ENCODE data around the gene SPRYD7. TPM values are rescaled to one million over a fixed set of nuclear protein-coding genes. Genes with fewer than 3 reads are reported as not detected.
"Not testable (repeated sequence)": the region's sequence is repeated elsewhere in the genome, so short reads cannot be mapped to it uniquely, and the experiment has no call there.

Gene SPRYD7
- total RNA-seq, 1 donor from 2014 or later: 5.0 TPM

DNA sequence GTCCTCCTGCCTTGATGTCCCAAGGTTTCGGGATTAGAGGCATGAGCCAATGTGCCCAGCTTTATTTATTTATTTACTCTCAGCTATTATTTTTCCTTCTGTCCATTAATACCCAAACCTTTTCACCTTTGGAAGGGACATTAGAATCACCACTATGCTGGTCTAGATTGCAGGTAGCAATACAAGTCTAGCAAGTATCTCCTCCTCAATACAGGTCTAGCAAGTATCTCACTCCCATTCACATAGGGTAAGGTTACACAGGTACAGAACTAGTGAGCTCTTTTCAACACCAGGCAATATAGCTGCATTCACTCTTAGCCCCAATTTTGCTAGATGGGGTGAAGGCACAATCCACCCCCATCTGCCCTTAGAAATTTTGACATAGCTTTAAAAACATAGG lies 17.4 kb upstream of the SPRYD7 start:
- no peaks in the 10 kb centered on the region for H3K27me3 ChIP-seq (ENCODE audit: control insufficient read depth, insufficient read depth, low read length)
- FAIRE-seq: no peak
- no peak overlapping the region for H3K4me3 ChIP-seq (ENCODE audit: low read depth, low read length)
- TF ChIP-seq, protein P1, sequence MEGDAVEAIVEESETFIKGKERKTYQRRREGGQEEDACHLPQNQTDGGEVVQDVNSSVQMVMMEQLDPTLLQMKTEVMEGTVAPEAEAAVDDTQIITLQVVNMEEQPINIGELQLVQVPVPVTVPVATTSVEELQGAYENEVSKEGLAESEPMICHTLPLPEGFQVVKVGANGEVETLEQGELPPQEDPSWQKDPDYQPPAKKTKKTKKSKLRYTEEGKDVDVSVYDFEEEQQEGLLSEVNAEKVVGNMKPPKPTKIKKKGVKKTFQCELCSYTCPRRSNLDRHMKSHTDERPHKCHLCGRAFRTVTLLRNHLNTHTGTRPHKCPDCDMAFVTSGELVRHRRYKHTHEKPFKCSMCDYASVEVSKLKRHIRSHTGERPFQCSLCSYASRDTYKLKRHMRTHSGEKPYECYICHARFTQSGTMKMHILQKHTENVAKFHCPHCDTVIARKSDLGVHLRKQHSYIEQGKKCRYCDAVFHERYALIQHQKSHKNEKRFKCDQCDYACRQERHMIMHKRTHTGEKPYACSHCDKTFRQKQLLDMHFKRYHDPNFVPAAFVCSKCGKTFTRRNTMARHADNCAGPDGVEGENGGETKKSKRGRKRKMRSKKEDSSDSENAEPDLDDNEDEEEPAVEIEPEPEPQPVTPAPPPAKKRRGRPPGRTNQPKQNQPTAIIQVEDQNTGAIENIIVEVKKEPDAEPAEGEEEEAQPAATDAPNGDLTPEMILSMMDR (IDR thresholded peaks at IDR 0.05; ENCODE audit: insufficient read depth, low read length, severe bottlenecking): no peak
- peak; percentile 6 for DNase-seq (ENCODE audit: low read depth)
- no peaks in the 10 kb centered on the region for H3K36me3 ChIP-seq (ENCODE audit: control insufficient read depth, insufficient read depth, low read length)

DNA sequence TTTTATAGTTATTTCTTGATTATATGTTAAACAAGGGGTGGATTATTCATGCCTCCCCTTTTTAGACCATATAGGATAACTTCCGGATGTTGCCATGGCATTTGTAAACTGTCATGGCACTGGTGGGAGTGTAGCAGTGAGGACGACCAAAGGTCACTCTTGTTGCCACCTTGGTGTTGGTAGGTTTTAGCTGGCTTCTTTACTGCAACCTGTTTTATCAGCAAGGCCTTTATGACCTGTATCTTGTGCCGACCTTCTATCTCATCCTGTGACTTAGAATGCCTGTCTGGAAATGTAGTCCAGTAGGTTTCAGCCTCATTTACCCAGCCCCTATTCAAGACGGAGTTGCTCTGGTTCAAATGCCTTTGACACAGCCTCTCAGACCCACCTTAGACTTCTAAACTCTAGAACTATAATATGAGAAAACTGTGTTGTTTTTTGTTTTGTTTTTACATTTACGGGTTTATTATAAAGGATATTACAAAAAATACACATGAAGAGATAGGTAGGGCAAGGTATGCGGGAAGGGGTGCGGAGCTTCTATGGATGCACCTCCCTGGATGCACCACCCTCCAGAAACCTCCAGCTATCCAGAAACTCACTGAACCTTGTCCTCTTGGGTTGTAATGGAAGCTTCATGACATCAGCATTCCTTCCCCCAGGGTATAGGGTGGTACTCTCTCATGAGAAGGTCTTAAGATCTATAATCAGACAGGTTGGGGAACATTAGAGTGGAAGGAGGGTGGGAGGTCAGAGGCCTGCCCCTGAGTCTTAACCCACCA lies 15.8 kb upstream of the SPRYD7 start:
- no peak for FAIRE-seq
- H3K36me3 ChIP-seq (ENCODE audit: control insufficient read depth, insufficient read depth, low read length): no peaks in the 10 kb centered on the region
- TF ChIP-seq, protein P1 (IDR thresholded peaks at IDR 0.05; ENCODE audit: insufficient read depth, low read length, severe bottlenecking): no peak
- H3K27me3 ChIP-seq (ENCODE audit: control insufficient read depth, insufficient read depth, low read length): no peaks in the 10 kb centered on the region
- no peak for DNase-seq (ENCODE audit: low read depth)
- H3K4me3 ChIP-seq (ENCODE audit: low read depth, low read length): no peak overlapping the region

DNA sequence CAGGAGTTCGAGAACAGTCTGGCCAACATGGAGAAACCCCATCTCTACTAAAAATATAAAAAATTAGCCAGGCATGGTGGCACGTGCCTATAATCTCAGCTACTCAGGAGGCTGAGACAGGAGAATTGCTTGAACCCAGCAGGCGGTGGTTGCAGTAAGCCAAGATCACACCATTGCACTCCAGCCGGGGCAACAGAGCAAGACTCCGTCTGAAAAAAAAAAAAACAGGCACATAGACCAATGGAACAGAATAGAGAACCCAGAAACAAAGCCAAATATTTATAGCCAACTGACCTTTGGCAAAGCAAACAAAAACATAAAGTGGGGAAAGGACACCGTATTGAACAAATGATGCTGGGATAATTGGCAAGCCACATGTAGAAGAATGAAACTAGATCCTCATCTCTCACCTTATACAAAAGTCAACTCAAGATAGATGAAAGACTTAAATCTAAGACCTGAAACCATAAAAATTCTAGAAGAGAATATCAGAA lies 12.7 kb upstream of the SPRYD7 start:
- not testable (repeated sequence) for H3K36me3 ChIP-seq (ENCODE audit: control insufficient read depth, insufficient read depth, low read length); FAIRE-seq; DNase-seq (ENCODE audit: low read depth); H3K4me3 ChIP-seq (ENCODE audit: low read depth, low read length); H3K27me3 ChIP-seq (ENCODE audit: control insufficient read depth, insufficient read depth, low read length)

DNA sequence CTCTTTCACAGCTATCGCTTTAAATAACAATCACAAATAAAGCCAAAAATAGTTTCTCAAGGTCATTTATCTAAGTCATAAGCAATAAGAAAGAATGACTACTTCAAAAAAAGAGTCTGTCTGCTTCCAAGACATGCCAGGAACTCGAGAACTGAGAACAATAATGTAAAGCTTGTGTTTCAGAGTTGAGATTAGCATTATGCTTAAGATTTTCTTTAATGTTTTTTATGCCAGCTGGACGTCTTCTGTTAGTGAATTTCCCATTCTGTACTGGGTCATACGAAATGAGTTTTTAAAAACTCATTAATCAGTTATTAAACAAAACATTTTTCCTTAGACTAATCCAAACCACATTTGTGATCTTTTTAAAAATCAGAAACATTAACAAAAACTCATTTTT lies 3.2 kb upstream of the SPRYD7 start:
- no peak overlapping the region for H3K4me3 ChIP-seq (ENCODE audit: low read depth, low read length)
- no peak for DNase-seq (ENCODE audit: low read depth)
- FAIRE-seq: no peak
- no peaks in the 10 kb centered on the region for H3K27me3 ChIP-seq (ENCODE audit: control insufficient read depth, insufficient read depth, low read length)
- TF ChIP-seq, protein P1 (IDR thresholded peaks at IDR 0.05; ENCODE audit: insufficient read depth, low read length, severe bottlenecking): no peak
- no peaks in the 10 kb centered on the region for H3K36me3 ChIP-seq (ENCODE audit: control insufficient read depth, insufficient read depth, low read length)

DNA sequence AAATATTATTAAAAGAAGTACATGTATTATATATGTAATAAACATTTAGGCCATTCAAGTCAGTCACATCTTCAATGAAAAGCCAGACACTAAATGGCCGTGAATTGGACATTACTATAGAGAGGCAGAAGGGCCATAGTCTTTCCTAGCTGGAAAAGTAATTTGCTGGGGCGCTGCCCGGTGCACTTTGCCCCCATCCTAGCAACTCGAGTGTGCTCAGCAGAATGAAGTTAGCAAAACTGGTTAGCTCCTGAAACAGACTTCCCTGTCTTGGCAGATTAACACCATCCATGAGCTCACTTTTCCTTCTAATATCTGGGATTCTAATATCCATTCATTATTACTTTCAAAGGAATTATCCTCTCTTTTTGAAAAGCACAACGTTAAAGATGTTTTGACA lies 2.8 kb upstream of the SPRYD7 start:
- TF ChIP-seq, protein P1 (IDR thresholded peaks at IDR 0.05; ENCODE audit: insufficient read depth, low read length, severe bottlenecking): no peak
- H3K4me3 ChIP-seq (ENCODE audit: low read depth, low read length): no peak overlapping the region
- FAIRE-seq: no peak

DNA sequence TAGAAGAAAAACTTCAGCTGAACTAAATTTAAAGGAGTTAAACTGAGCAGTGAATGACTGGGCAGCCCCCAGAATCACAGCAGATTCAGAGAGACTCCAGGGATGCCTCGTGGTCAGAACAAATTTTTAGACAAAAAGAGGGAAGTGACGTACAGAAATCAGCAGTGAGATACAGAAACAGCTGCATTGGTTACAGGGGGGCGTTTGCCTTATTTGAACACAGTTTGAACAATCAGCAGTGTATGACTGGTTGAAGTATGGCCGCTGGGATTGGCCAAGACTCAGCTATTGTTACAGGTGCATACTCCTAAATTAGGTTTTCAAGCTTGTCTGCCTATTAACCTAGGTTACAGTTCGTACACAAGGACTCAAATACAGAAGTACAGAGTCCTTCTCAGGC lies 2.2 kb upstream of the SPRYD7 start:
- Histone ChIP-seq H3K27me3 (ENCODE audit: control insufficient read depth, insufficient read depth, low read length) (no peaks in the 10 kb centered on the region), H3K36me3 (ENCODE audit: control insufficient read depth, insufficient read depth, low read length) (no peaks in the 10 kb centered on the region), H3K4me3 (ENCODE audit: low read depth, low read length) (no peak overlapping the region)
- FAIRE-seq (no peak), DNase-seq (ENCODE audit: low read depth) (no peak)
- TF ChIP-seq, protein P1 (IDR thresholded peaks at IDR 0.05; ENCODE audit: insufficient read depth, low read length, severe bottlenecking): no peak

More for the DNA sequence above, 2.8 kb upstream of the SPRYD7 start:
- no peak for DNase-seq (ENCODE audit: low read depth)
- Histone ChIP-seq H3K27me3 (ENCODE audit: control insufficient read depth, insufficient read depth, low read length) (no peaks in the 10 kb centered on the region), H3K36me3 (ENCODE audit: control insufficient read depth, insufficient read depth, low read length) (no peaks in the 10 kb centered on the region)
